Stimulated activated naive CD8-positive, alpha-beta T cell treated with anti-CD3 and anti-CD28 coated beads, Interleukin-15, amount 100 ng/mL, for 72 hours (primary cell): Measurements from ENCODE around the gene MAN2A2.

ENCODE experiments used
- ATAC-seq: fragments of 150-1000 bp; cut with Tn5 transposase; 2 replicates; pipeline ENCODE4 v1.10.0; 2021; ENCODE audit warnings: mild to moderate bottlenecking, moderate library complexity
- DNase-seq, 2 donors: peaks; one replicate each; pipeline ENCODE4 v3.0.0; 2021 to 2022
- H3K27ac Mint-ChIP-seq, 2 donors: one replicate each; pipeline ENCODE4 v1.8.0; 2022; ENCODE audit warnings: mild to moderate bottlenecking in 2 of 2, mixed read lengths in 2 of 2, moderate library complexity in 2 of 2
- H3K27me3 Mint-ChIP-seq: one replicate; pipeline ENCODE4 v1.8.0; 2022; ENCODE audit warnings: mixed read lengths
- H3K4me1 Mint-ChIP-seq: one replicate; pipeline ENCODE4 v1.8.0; 2022; ENCODE audit warnings: mild to moderate bottlenecking, mixed read lengths
- H3K4me3 Mint-ChIP-seq, 2 donors: one replicate each; pipeline ENCODE4 v1.8.0; 2022; ENCODE audit warnings: mild to moderate bottlenecking in 2 of 2, mixed read lengths in 2 of 2, moderate library complexity in 1 of 2
- H3K9me3 Mint-ChIP-seq, 2 donors: one replicate each; pipeline ENCODE4 v1.8.0; 2022; ENCODE audit warnings: mixed read lengths in 2 of 2

The MAN2A2 gene

DNA sequence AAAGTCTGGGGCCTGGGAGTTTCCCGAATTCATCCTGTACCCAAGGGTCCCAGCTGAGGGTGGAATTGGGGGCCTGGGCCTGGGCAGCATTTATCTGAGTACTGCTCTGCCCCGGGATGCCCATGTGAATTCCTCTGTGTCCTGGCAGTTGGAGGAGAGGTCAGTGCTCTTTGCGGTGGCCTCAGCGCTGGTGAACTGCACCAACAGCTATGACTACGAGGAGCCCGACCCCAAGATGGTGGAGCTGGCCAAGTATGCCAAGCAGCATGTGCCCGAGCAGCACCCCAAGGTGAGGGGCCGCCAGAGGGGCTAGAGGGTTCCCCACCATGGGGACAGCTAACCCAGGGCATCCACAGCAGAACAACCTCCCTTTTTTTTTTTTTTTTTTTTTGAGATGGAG, 45.4 kb downstream of the MAN2A2 start:
- H3K27ac Mint-ChIP-seq = no peak overlapping the region
- ATAC-seq (no peak), DNase-seq (no peak)
- H3K9me3 Mint-ChIP-seq = no peaks in the 10 kb centered on the region
- no peaks in the 10 kb centered on the region for H3K27me3 Mint-ChIP-seq
- peaks cover under 1% of the 10 kb centered on the region for H3K4me1 Mint-ChIP-seq
- H3K4me3 Mint-ChIP-seq = no peak overlapping the region

DNA sequence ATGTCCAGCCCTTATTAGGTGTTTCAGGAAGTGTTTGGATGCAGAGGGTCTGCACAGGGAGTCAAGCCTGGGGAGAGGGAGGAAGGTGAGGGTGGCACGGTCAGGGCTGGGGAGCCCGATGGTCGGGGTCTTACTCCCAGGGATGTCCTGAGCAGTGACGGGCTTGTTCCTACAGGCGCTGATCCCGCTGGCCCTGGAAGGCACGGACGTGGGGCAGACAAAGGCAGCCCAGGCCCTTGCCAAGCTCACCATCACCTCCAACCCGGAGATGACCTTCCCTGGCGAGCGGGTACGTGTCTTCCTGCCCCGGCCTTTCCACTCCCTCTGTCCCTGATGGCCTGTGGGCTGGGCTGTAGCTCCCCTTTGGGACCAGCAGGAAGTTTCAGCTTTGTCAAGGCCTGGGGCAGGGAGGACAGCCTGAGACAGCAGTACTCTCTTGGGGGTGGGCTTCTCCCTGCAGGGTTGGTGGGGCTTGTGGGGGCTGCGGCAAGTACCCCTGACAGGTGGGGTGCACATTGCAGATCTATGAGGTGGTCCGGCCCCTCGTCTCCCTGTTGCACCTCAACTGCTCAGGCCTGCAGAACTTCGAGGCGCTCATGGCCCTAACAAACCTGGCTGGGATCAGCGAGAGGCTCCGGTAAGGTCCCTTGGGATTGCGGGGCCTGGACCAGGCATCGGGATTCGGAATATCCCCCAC, 47.0 kb downstream of the MAN2A2 start:
- H3K27ac Mint-ChIP-seq = no peak overlapping the region
- DNase-seq = no peak
- H3K9me3 Mint-ChIP-seq = no peaks in the 10 kb centered on the region
- H3K27me3 Mint-ChIP-seq = no peaks in the 10 kb centered on the region
- H3K4me1 Mint-ChIP-seq = peaks cover 14% of the 10 kb centered on the region
- H3K4me3 Mint-ChIP-seq = no peak overlapping the region
- no peak for ATAC-seq

DNA sequence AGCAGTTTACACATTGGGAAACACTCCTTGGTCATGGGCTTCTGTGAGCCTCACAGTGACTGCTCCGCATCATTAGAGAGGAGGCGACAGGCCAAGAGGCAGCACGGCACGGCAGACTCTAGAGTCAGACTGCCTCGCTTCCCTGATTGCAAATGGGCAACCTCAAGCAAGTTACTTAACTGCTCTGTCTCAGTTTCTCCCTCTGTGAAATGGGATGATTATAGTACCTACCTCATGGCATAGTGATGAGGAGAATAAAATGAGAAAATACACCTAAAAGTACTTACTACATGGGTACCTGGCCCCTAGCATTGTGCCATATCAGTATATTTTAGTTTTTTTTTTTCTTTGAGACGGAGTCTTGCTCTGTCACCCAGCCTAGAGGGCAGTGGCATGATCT, 47.6 kb downstream of the MAN2A2 start:
- no peak for DNase-seq
- H3K27ac Mint-ChIP-seq = no peak overlapping the region
- H3K9me3 Mint-ChIP-seq = no peaks in the 10 kb centered on the region
- no peak for ATAC-seq
- peaks cover 14% of the 10 kb centered on the region for H3K4me1 Mint-ChIP-seq
- no peaks in the 10 kb centered on the region for H3K27me3 Mint-ChIP-seq
- H3K4me3 Mint-ChIP-seq = no peak overlapping the region

DNA sequence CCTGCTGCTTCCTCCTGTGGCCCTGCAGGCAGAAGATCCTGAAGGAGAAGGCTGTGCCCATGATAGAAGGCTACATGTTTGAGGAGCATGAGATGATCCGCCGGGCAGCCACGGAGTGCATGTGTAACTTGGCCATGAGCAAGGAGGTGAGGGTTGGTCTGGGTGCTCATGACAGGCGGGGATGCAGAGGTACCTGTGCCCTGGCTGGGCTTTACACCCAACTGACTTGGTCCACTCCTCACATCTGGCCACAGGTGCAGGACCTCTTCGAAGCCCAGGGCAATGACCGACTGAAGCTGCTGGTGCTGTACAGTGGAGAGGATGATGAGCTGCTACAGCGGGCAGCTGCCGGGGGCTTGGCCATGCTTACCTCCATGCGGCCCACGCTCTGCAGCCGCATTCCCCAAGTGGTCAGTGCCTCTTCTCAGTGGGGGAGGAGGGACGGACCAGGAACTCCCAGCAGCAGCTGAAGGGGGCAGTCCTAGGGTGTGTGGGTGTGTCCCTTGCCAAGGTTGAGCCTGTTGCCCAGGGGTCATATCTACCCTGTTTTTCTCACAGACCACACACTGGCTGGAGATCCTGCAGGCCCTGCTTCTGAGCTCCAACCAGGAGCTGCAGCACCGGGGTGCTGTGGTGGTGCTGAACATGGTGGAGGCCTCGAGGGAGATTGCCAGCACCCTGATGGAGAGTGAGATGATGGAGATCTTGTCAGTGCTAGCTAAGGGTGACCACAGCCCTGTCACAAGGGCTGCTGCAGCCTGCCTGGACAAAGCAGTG, 50.0 kb downstream of the MAN2A2 start:
- no peak overlapping the region for H3K4me3 Mint-ChIP-seq
- DNase-seq (no peak), ATAC-seq (no peak)
- peaks cover 20% of the 10 kb centered on the region for H3K4me1 Mint-ChIP-seq
- no peak overlapping the region for H3K27ac Mint-ChIP-seq
- H3K27me3 Mint-ChIP-seq = no peaks in the 10 kb centered on the region
- no peaks in the 10 kb centered on the region for H3K9me3 Mint-ChIP-seq

DNA sequence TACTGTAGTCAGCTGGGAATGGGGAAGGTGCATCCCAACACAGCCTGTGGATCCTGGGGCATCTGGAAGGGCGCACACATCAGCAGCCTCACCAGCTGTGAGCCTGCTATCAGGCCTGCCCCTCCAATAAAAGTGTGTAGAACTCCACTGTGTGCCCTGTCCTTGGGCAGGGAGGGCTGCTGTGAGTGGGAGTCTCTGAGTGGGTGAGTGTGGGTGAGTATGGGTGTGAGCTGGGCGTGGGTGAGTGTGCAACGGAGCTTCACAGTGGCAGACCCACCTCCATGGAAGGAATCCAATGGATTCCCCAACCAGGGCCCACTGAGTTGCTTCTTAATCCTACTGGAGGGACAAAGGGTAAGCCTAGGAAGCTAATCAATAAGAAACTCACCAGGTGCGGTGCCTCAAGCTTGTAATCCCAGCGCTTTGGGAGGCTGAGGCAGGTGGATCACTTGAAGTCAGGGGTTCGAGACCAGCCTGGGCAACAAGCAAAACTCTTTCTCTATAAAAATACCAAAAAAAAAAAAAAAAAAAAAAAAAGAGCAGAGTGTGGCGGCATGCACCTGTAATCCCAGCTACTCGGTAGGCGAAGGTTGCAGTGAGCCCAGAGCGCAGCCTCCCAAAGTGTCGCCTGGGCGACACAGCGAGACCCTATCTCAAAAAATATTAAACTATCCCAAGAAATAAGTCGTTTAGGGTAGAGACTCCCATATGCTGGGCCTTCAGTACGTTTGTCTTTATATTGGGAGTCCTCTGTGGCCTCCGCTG, 51.0 kb downstream of the MAN2A2 start:
- peak overlapping the region; percentile 89 to 95 for H3K4me3 Mint-ChIP-seq

DNA sequence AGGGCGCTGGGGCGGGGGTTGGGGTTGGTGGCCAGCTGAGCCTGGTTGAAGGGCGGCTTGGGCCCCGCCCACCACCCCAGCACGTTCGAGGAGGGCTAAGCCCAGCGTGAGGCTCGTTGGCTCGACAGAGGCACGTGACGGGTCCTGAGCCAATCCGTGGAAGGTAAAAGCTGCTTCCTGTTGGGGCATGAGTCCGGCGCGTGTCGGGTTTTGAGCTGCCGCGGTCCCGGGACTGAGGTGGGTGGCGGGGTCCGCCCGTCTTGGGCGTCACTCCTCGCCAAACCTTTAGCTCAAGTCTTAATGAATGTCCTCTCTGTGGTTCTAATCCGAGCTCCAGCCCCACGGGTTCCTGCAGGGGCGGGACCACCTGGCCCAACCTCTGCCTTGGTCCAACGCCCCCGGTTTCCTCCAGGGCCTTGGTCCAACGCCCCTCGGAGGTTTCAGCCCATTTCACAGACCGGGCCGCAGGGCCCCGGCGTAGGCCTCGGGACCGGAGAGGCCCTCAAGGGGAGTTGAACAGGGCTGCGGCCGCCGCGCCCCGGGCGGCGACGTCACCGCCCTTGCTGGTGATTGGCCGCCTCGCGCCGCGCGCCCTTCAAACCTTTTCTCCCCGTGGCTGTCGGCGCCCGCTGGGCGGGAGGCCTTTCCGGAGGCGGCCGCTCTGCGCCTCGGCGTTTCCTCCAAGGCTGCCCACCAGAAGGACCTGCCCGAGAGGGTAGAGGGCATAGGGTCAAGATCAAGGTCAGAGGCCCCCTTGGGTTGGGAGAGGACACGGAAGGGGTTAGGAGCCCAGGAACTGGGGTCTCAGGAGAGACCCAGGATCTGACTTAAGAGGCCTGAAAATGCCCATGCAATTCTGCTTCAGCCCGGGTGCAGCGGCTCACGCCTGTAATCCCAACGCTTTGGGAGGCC, 51.9 kb downstream of the MAN2A2 start, which contains the start of gene RCCD1:
RCCD1 (plus strand) TSS at position 173 of the 912 bp plus-strand sequence. CDS start 1,851 bp downstream, outside the sequence.
- ATAC-seq (peak; percentile 95), DNase-seq (peak; percentile 86 to 94)
- H3K27me3 Mint-ChIP-seq = no peaks in the 10 kb centered on the region
- no peaks in the 10 kb centered on the region for H3K9me3 Mint-ChIP-seq
- peaks cover 27% of the 10 kb centered on the region for H3K4me1 Mint-ChIP-seq
- peak within 1 kb of the TSS; percentile 97 to 100 for H3K27ac Mint-ChIP-seq
- H3K4me3 Mint-ChIP-seq = peak within 1 kb of the TSS; percentile 89 to 95

More for the DNA sequence above, 51.0 kb downstream of the MAN2A2 start:
- H3K4me1 Mint-ChIP-seq = peaks cover 20% of the 10 kb centered on the region
- ATAC-seq (no peak), DNase-seq (no peak)
- no peaks in the 10 kb centered on the region for H3K9me3 Mint-ChIP-seq
- no peaks in the 10 kb centered on the region for H3K27me3 Mint-ChIP-seq
- peak overlapping the region; percentile 97 to 100 for H3K27ac Mint-ChIP-seq

DNA sequence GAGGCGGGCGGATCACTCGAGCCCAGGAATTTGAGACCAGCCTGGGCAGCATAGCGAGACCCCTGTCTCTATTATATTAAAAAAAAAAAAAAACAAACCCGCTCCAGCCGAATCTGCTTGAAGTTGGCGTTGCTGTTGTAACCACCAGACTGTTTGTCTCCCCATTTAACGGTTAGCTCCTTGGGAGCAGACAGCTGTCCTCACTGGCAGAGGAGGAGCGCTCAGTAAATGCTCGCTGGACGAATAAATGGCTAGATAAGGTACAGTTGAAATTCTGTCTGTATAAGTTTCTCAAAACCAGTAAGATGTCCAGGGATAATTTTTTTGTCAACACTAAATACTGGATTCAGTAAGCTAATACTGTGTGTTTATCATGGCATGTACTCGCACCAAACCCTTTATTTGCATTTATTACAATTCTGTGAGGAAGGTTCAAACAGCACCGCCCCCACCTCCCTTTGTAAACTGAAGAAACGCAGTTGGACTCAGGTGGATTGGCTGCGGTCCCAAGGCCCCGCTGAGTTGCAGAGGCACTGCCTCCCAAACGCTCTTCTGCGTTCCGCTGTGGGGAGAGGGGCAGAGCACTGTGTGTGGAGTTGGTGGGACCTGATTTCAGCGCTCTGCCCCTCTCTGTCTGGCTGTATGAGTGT, 52.6 kb downstream of the MAN2A2 start:
- Mint-ChIP-seq H3K9me3 (no peaks in the 10 kb centered on the region), H3K27me3 (no peaks in the 10 kb centered on the region), H3K4me3 (peak overlapping the region; percentile 89 to 95), H3K27ac (peak overlapping the region; percentile 97 to 100), H3K4me1 (peaks cover 27% of the 10 kb centered on the region)
- no peak for ATAC-seq
- DNase-seq = no peak

DNA sequence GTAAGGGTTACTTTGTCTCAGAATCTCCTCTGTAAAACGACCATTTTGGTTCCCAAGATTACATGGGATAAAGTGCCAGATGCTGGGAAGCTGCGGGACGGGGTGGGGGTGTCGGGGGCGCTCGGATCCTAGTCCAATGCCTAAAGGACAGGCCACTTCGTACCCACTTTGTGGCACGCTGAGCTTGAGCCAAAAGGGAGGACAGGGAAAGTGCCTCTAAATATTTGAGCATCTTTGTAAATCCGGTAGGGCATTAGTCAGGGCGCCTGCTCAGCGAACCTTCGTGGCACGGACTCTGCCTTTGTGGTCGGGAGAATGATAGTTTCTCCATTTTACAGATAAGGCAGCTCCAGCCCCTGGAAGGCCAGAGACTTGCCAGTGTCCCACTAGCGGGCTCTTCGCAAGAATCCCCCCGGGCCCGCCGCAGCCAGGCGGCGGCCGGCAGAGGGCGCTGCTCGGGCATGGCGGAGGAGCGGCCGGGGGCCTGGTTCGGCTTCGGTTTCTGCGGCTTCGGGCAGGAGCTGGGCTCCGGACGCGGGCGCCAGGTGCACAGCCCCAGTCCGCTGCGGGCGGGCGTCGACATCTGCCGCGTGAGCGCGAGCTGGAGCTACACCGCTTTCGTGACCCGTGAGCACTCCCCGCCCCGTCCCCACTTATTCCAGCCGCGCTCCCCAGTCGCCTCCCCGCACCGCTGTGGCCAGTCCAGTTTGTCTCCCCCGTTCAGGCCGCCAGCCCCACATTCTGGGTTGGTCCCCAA, 53.4 kb downstream of the MAN2A2 start:
- Mint-ChIP-seq H3K27me3 (no peaks in the 10 kb centered on the region), H3K27ac (peak overlapping the region in 1 of 2 donors; percentile 57), H3K4me1 (peaks cover 27% of the 10 kb centered on the region), H3K4me3 (peak overlapping the region; percentile 89 to 95), H3K9me3 (no peaks in the 10 kb centered on the region)
- ATAC-seq (no peak), DNase-seq (peak; percentile 45 to 52)

DNA sequence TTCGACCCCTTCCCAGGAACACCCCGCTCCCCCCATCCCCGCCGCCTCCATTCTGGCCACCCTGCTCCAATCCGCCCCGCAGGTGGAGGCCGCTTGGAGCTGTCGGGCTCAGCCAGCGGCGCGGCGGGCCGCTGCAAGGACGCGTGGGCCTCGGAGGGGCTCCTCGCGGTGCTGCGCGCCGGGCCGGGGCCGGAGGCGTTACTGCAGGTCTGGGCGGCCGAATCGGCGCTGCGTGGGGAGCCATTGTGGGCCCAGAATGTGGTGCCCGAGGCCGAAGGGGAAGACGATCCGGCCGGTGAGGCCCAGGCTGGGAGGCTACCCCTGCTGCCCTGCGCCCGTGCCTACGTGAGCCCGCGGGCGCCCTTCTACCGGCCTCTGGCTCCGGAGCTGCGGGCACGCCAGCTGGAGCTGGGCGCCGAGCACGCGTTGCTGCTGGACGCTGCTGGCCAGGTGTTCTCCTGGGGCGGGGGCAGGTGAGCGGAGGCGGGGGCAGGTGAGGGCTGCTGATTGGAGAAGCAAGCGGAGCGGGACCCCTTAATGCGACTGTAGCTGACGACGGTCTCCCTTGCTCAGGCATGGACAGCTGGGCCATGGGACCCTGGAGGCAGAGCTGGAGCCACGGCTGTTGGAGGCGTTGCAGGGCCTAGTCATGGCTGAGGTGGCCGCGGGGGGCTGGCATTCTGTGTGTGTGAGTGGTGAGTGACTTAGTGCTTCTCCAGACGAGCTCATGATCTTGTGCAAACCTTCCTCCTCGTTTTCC, 54.1 kb downstream of the MAN2A2 start:
- Mint-ChIP-seq H3K27ac (peak overlapping the region in 1 of 2 donors; percentile 80), H3K27me3 (no peaks in the 10 kb centered on the region), H3K9me3 (no peaks in the 10 kb centered on the region), H3K4me1 (peaks cover 27% of the 10 kb centered on the region), H3K4me3 (peak overlapping the region; percentile 89 to 95)
- ATAC-seq (no peak), DNase-seq (no peak)

DNA sequence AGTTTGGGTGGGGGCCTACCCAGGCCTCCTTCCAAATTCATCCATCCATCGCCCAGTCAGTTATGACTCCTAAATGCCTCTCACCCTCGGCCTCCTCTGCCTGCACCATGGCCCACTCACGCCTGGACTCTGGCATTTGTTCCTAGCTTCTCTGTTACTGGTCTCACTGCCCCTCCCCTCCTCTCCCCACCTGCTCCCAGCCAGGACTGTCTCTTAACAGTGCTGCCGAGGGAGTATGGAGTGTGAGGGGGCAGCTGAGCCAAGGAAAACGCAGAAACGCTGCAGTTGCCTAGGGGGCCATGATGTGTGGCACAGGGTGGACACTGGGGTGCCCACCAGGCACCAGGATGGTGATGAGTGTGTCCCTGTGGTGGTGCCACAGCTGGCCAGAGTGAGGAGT, 54.7 kb downstream of the MAN2A2 start:
- no peak for DNase-seq
- Mint-ChIP-seq H3K27ac (peak overlapping the region in 1 of 2 donors; percentile 80), H3K27me3 (no peaks in the 10 kb centered on the region), H3K4me1 (peaks cover 27% of the 10 kb centered on the region), H3K4me3 (peak overlapping the region; percentile 43 to 67), H3K9me3 (no peaks in the 10 kb centered on the region)
- ATAC-seq = no peak

DNA sequence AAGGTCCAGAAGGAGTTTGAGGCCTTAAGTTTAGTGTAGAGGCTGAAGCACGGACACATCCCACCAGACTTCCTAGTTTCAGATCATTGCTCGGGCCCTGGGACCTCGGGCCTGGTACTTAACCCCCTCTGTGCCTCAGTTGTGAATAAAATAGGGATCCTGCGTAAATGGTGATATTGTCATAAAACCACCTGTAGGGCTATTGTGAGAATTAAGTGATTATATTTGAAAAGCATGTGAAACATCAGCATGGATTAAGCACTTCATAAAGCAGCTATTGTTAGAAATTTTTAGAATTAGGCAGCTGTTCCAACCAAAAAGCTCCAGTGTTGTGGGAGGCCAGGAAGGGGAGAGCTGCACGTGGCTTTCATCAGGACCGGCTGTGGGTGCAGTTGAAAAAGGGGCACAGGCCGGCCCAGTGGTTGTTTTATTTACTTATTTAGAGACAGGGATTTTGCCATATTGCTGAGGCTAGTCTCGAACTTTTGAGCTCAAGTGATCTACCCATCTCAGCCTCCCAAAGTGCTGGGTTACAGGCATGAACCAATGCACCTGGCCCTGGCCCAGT, 56.0 kb downstream of the MAN2A2 start:
- H3K27me3 Mint-ChIP-seq = no peaks in the 10 kb centered on the region
- no peak for DNase-seq
- H3K4me1 Mint-ChIP-seq = peaks cover 20% of the 10 kb centered on the region
- peak overlapping the region in 1 of 2 donors; percentile 86 for H3K27ac Mint-ChIP-seq
- no peaks in the 10 kb centered on the region for H3K9me3 Mint-ChIP-seq
- ATAC-seq = no peak
- H3K4me3 Mint-ChIP-seq = no peak overlapping the region

DNA sequence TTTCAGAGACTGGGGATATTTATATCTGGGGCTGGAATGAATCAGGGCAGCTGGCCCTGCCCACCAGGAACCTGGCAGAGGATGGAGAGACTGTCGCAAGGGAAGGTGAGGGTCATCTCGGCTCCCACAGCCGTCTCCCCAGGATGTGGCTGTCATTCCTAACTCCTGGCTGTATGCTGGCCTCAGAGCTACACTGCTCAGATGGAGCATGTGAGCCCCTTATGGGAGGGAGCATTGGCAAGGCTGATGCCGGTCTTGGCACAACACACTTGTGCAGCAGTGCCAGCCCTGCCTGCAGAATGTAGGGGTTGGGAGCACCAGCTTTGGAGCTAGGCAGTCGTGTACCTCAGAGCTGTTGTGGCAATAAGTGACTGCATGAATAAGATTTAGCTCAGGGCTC, 56.8 kb downstream of the MAN2A2 start:
- ATAC-seq (no peak), DNase-seq (no peak)
- no peaks in the 10 kb centered on the region for H3K27me3 Mint-ChIP-seq
- H3K4me3 Mint-ChIP-seq = no peak overlapping the region
- peak overlapping the region in 1 of 2 donors; percentile 30 for H3K27ac Mint-ChIP-seq
- peaks cover 13% of the 10 kb centered on the region for H3K4me1 Mint-ChIP-seq
- H3K9me3 Mint-ChIP-seq = no peaks in the 10 kb centered on the region
